OCI-LY7 (cell line): ENCODE measurements around the gene FTCDNL1. TPM values are rescaled to one million over a fixed set of nuclear protein-coding genes. Genes with fewer than 3 reads are reported as not detected.

Experiments
- BruUV-seq: library from RNA; stranded (reverse); fragments of 400-500 nt; replicated peaks from 2 replicates; lab custom pipeline; 2021; lab: Mats Ljungman, UMichigan
- CTCF ChIA-PET: fragments of 300-600 bp; sonication (Branson Sonifier 250); formaldehyde crosslinking; loops from one replicate; lab custom pipeline; 2022; ENCODE audit warnings: antibody characterized with exemption; ENCODE audit not compliant: unreplicated experiment; lab: Charles Lee
- POLR2A ChIA-PET: fragments of 300-600 bp; sonication (Branson Sonifier 250); formaldehyde crosslinking; loops from one replicate; lab custom pipeline; 2022; ENCODE audit warnings: antibody characterized with exemption; lab: Charles Lee
- DNase-seq: peaks from one replicate; pipeline ENCODE4 v3.0.0-alpha.2; 2015; ENCODE audit warnings: low spot score
- H2AFZ ChIP-seq: fragments of 200-600 bp; sonication (generic), shearing (Covaris generic); 2 replicates; pipeline ENCODE4 v1.6.1; 2014; ENCODE audit warnings: mild to moderate bottlenecking, antibody characterized with exemption, low read length, moderate library complexity
- H3K27ac ChIP-seq: fragments of 200-600 bp; sonication (generic); 2 replicates; pipeline ENCODE4 v1.5.1; 2014; ENCODE audit warnings: mixed run types, low read depth, mild to moderate bottlenecking, moderate library complexity, low read length, inconsistent platforms; ENCODE audit not compliant: poor library complexity, severe bottlenecking
- H3K36me3 ChIP-seq: fragments of 200-600 bp; sonication (generic); 2 replicates; pipeline ENCODE4 v1.6.1; 2014; ENCODE audit warnings: mild to moderate bottlenecking, antibody characterized with exemption, low read length, moderate library complexity, mixed read lengths; ENCODE audit not compliant: insufficient read depth
- H3K4me1 ChIP-seq: fragments of 200-600 bp; sonication (generic); 2 replicates; pipeline ENCODE4 v1.5.1; 2014; ENCODE audit warnings: mild to moderate bottlenecking, low read length; ENCODE audit not compliant: insufficient read depth, poor library complexity, severe bottlenecking
- H3K4me2 ChIP-seq: fragments of 200-600 bp; sonication (generic); 2 replicates; pipeline ENCODE4 v1.6.1; 2014; ENCODE audit warnings: mild to moderate bottlenecking, low read length
- H3K4me3 ChIP-seq: fragments of 200-600 bp; sonication (generic); 2 replicates; pipeline ENCODE4 v1.5.1; 2014; ENCODE audit warnings: mild to moderate bottlenecking, low read depth, low read length; ENCODE audit not compliant: poor library complexity, severe bottlenecking
- H3K79me2 ChIP-seq: fragments of 200-600 bp; sonication (generic); 2 replicates; pipeline ENCODE4 v1.6.1; 2016; ENCODE audit warnings: low read depth, mild to moderate bottlenecking, low read length, moderate library complexity, mixed read lengths; ENCODE audit not compliant: insufficient read depth
- H3K9me2 ChIP-seq: fragments of 200-600 bp; sonication (generic); 2 replicates; pipeline ENCODE4 v1.6.1; 2016; ENCODE audit warnings: mild to moderate bottlenecking, low read length, mixed read lengths; ENCODE audit not compliant: insufficient read depth
- H3K9me3 ChIP-seq: fragments of 200-600 bp; sonication (generic); 2 replicates; pipeline ENCODE4 v1.6.1; 2014; ENCODE audit warnings: mild to moderate bottlenecking, mixed run types, low read length, mixed read lengths
- H4K20me1 ChIP-seq: fragments of 200-600 bp; sonication (generic); 2 replicates; pipeline ENCODE4 v1.6.1; 2014; ENCODE audit warnings: mild to moderate bottlenecking, antibody characterized with exemption, low read length, moderate library complexity, mixed read lengths; ENCODE audit not compliant: insufficient read depth
- EZH2phosphoT487 ChIP-seq: fragments of 200-600 bp; sonication (generic); IDR thresholded peaks from 2 replicates; pipeline ENCODE4 v1.6.1; 2018; ENCODE audit warnings: low read depth, borderline replicate concordance, mild to moderate bottlenecking, mixed run types, antibody characterized with exemption, low read length, moderate library complexity, mixed read lengths
- intact Hi-C: fragments of 100-400 bp; cut with micrococcal nuclease; formaldehyde crosslinking; loops from one replicate; pipeline ENCODE4 v1.10.0; 2022; ENCODE audit not compliant: unreplicated experiment
- total RNA-seq, 2 experiments: library from RNA; depleted of rRNA in 1 of 2; stranded (reverse); fragments of >200 nt in 1 of 2; shearing (Covaris generic) in 1 of 2; gene quantifications; 2 replicates each; pipeline ENCODE4 v1.2.3, GENCODE V29; 2014 to 2022
- TF ChIP-seq, protein P1 (sequence below): fragments of 200-600 bp; sonication (generic); conservative IDR thresholded peaks from 2 replicates; pipeline ENCODE4 v1.5.1; 2014; ENCODE audit warnings: mild to moderate bottlenecking, antibody characterized with exemption, low read length, moderate library complexity, mixed read lengths

The FTCDNL1 gene
- total RNA-seq, 2 experiments from 2014 or later, result 0.40 to 0.54 TPM

GRCh38 chr2:199727306-199727705 is 123.7 kb downstream of the FTCDNL1 start:
- Histone ChIP-seq H3K4me2 (no peak overlapping the region), H3K4me3 (no peak overlapping the region), H3K36me3 (no peaks in the 10 kb centered on the region), H3K79me2 (no peaks in the 10 kb centered on the region), H3K9me2 (no peaks in the 10 kb centered on the region), H3K9me3 (no peaks in the 10 kb centered on the region), H3K4me1 (no peaks in the 10 kb centered on the region), H2AFZ (no peak overlapping the region), H4K20me1 (no peaks in the 10 kb centered on the region), H3K27ac (no peak overlapping the region)
- TF ChIP-seq EZH2phosphoT487, result no peak
- TF ChIP-seq, protein P1, sequence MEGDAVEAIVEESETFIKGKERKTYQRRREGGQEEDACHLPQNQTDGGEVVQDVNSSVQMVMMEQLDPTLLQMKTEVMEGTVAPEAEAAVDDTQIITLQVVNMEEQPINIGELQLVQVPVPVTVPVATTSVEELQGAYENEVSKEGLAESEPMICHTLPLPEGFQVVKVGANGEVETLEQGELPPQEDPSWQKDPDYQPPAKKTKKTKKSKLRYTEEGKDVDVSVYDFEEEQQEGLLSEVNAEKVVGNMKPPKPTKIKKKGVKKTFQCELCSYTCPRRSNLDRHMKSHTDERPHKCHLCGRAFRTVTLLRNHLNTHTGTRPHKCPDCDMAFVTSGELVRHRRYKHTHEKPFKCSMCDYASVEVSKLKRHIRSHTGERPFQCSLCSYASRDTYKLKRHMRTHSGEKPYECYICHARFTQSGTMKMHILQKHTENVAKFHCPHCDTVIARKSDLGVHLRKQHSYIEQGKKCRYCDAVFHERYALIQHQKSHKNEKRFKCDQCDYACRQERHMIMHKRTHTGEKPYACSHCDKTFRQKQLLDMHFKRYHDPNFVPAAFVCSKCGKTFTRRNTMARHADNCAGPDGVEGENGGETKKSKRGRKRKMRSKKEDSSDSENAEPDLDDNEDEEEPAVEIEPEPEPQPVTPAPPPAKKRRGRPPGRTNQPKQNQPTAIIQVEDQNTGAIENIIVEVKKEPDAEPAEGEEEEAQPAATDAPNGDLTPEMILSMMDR, result no peak
- no TSS peak for BruUV-seq
- ChIA-PET POLR2A (no interaction called here), CTCF (no interaction called here)
- intact Hi-C loops, result no loop called here
- no peak for DNase-seq

- intact Hi-C loops, result no loop called here
- TF ChIP-seq, protein P1, result no peak
- no peak for TF ChIP-seq EZH2phosphoT487
- BruUV-seq, result no TSS peak
- Histone ChIP-seq H3K79me2 (no peaks in the 10 kb centered on the region), H2AFZ (no peak overlapping the region), H3K4me3 (no peak overlapping the region), H3K9me2 (no peaks in the 10 kb centered on the region), H3K4me2 (no peak overlapping the region), H3K36me3 (no peaks in the 10 kb centered on the region), H3K27ac (no peak overlapping the region), H3K4me1 (no peaks in the 10 kb centered on the region), H3K9me3 (no peaks in the 10 kb centered on the region), H4K20me1 (no peaks in the 10 kb centered on the region)
- ChIA-PET CTCF (no interaction called here), POLR2A (no interaction called here)
- DNase-seq, result no peak
Measured at GRCh38 chr2:199718074-199718473, 132.9 kb downstream of the FTCDNL1 start.

DNA sequence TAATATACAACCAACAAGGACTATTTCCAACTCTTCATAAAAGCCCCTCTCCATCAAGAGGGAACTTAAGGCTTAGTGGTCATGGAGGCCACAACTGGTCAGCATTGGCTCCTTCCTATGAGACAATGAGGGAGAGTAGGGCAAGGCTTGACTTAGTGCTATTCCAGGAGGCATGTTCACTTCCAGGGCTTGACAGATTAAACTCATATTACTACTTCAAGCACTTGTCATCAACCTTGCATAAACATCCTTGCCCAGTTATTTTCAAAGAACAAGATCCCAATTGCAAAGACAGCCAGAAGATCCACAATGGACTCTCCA is 133.4 kb downstream of the FTCDNL1 start:
- no peak overlapping the region for H3K4me2 ChIP-seq
- H3K79me2 ChIP-seq, result no peaks in the 10 kb centered on the region
- H3K9me2 ChIP-seq, result no peaks in the 10 kb centered on the region
- intact Hi-C loops, result no loop called here
- no peak overlapping the region for H3K4me3 ChIP-seq
- BruUV-seq, result no TSS peak
- no peaks in the 10 kb centered on the region for H3K4me1 ChIP-seq
- no peak overlapping the region for H3K27ac ChIP-seq
- no peak overlapping the region for H2AFZ ChIP-seq
- TF ChIP-seq, protein P1, result no peak
- TF ChIP-seq EZH2phosphoT487, result no peak
- ChIA-PET CTCF (no interaction called here), POLR2A (no interaction called here)
- no peaks in the 10 kb centered on the region for H4K20me1 ChIP-seq
- DNase-seq, result no peak
- no peaks in the 10 kb centered on the region for H3K9me3 ChIP-seq
- no peaks in the 10 kb centered on the region for H3K36me3 ChIP-seq
